ENCODE results near the gene TMPRSS6.

The TMPRSS6 gene

DNA sequence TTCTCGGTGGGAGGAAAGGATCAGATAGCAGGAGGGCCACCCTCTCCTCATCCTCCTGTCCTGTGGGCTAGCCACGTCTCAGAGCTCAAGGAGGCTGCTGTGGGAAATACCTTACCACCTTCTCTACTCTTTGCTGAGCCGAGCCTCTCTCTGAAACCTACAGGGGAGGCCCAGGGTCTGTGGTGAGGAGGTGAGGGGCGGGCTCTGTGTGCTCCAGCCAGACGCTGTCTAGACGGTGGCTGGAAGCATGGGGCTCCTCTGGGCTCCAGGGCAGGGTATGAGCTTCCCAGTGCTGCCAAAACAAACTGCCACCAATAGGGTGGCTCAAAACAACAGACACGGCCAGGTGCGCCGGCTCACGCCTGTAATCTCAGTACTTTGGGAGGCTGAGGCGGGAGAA, 5.5 kb upstream of the TMPRSS6 start:
- no peak for DNase-seq (ENCODE audit: low read depth)

GRCh38 chr22:37113757-37114156, 4.2 kb upstream of the TMPRSS6 start:
- no peak for DNase-seq (ENCODE audit: low read depth)

DNA sequence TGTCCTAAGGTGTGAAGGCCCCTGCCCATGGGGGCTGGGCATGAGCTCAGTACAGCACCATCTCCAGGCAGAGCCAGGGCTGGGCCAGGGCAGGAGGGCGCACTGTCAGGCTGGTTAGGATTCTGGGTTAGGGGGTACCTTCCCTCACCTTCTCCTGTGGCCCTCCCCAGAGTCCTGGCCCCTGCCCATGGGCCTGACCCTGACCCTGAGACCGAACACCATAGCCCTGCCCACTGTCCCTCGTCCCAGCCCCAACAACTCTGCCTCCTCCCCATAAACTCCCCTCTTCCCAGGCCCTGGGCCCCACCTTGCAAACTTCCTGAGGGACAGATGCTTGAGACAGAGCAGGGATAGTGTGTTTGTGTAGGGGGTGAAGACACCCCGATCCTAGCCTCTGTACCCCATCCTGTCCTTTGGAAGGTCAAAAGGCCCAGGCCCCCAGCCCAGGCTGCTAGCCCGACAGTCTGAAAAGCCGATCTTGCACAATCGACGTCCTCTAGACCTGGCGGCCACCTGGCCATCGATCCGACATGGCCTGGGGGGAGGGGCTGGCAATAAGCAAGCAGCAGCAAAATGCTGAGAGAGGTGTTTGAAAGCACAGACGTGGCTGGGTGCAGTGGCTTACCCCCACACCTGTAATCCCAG, 2.7 kb upstream of the TMPRSS6 start:
- no peak for DNase-seq (ENCODE audit: low read depth)

DNA sequence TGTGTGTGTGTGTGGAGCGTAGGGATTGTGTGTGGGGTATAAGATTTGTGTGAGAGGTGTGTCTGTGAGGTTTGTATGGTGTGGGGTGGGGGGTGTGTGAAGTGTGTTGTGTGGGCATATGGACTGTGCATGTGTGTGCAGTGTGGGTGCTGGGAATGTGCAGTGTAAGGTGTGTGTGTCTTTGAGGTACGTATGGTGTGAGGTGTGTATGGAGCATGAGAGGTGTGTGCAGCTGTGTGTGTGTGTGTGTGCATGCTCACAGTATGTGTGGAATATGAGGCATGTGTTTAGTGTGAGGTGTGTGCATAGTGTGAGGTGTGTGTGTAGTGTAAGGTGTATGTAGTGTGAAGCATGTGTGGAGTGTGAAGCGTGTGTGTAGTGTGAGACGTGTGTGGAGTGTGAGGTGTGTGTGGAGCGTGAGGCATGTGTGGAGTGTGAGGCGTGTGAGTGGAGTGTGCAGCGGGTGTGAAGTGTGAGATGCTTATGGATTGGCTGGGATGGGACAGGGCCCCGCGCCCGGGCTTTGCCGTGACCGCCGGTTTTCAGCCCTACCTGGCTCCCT, 1.7 kb upstream of the TMPRSS6 start:
- no peak for DNase-seq (ENCODE audit: low read depth)

GRCh38 chr22:37107816-37108621, 1.5 kb downstream of the TMPRSS6 start:
- DNase-seq (ENCODE audit: low read depth), result no peak

DNA sequence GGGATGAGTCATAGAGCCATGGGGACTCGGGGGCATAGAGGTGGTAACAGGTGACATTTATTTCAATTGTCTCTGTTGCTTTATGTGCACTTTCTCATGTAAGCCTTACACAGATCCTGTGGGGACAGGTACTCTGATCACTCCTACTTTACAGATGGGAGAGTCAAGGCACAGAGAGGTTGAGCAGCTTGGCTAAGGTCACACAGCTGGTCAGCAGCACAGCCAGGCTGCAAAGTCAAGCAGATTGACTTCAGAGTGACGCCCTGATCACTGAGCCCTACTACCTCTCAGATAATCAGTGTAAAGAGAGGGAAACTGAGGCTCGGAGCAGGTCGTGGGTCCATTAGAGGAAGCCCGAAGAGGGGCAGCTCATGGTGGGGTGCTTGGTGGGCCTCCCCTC, 3.5 kb downstream of the TMPRSS6 start:
- DNase-seq (ENCODE audit: low read depth), result no peak

- no peak for DNase-seq (ENCODE audit: low read depth)
These were observed 4.4 kb downstream of the TMPRSS6 start for GRCh38 chr22:37105154-37105553.

- DNase-seq (ENCODE audit: low read depth), result no peak
These were observed 5.7 kb downstream of the TMPRSS6 start for GRCh38 chr22:37103656-37104452.

DNA sequence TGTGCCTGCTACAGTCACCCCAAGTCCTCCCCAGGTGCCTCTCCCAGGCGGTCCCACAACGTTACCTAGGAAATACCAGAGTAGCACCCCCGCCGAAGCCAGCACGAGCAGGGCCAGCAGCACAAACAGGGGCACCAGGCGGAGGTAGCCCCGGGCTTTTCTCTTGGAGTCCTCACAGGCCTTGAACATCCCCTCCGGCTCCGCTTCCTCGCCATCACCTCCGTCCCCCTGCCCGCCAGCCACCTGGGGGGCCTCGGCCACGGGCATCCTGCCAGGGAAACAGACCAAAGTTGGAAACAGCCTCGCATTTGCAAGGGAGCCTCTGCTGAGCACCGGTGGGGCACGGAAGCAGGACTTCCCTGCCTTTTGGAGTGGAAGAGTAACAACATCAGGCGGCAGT, 6.4 kb downstream of the TMPRSS6 start:
- DNase-seq (ENCODE audit: low read depth), result no peak

DNA sequence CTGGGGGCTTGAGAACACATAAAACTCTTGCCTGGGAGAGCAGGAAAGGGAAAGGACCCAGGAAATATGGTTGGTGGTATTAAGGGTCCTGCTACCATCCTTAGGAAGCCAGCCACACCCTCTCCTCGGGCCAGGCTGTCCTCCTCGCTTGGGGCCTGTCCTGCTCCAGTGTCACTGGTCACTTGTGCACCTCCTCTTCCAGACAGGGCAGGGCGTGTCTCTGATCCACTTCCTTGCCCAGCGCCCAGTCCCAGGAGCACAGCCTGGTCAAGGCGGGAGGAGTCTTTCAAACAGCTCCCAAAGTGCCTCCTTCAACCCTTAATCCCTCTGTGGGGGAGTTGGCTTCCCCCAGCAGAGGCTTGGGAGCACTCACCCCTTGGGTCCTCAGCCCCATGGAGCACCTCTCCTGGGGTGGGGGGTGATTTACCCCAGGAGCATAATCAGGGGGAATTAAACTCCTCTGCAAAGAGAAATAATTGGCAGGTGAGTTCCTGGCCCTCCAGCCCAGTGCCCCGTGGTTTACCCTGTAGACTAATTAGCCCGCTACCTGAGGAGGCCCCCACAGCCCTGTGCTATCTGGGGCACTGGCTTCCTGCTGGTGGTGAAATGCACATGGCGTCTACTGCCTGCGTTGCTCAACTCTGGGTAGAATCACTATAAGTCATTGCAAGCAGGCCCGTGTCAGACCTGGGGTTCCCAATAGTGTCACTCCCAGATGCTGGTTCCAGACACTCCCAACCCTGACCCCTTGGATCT, 8.0 kb downstream of the TMPRSS6 start:
- no peak for DNase-seq (ENCODE audit: low read depth)

GRCh38 chr22:37100589-37101127, 8.9 kb downstream of the TMPRSS6 start:
- DNase-seq (ENCODE audit: low read depth), result no peak

GRCh38 chr22:37098976-37099591, 10.4 kb downstream of the TMPRSS6 start:
- no peak for DNase-seq (ENCODE audit: low read depth)

- no peak for DNase-seq (ENCODE audit: low read depth)
These were observed 12.2 kb downstream of the TMPRSS6 start for GRCh38 chr22:37097346-37097745.

DNA sequence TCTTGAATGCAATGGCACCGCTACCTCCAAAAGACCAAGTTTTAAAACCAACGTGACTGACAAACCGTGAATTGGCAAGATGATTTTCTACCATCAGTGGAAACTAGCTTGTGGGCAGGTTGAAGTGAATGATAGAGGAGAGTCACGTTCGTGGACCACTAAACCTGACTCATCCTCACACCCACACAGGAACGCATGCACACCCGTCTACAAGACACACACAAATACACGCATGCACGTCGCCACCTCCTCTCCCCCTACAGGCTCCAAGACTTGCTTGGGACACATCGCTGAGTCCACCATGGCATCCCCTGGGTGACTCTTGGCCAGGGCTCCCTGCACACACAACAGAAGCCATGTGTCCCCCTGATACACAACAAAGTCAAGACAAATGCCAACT, 14.4 kb downstream of the TMPRSS6 start:
- no peak for DNase-seq (ENCODE audit: low read depth)

- DNase-seq (ENCODE audit: low read depth), result no peak
These were observed 15.3 kb downstream of the TMPRSS6 start for GRCh38 chr22:37094239-37094638.

DNA sequence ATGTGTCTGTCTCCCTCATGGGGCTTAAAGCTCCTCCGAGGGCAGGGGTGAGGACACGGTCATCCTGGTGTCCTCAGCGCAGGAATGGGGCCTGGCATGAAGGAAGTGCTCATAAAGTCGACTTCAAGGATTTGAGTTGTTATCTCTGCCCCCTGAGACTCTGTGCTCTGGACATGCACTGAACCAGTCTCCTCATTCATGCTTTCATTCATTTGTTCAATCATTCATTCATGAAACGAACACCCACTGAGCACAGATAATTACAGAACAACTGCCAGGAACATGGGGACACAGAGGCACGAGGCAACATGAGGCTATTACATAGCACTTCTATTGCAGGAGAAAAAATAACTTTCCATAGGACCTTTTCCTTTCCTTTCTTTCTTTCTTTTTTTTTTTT, 16.5 kb downstream of the TMPRSS6 start:
- DNase-seq (ENCODE audit: low read depth), result no peak

DNA sequence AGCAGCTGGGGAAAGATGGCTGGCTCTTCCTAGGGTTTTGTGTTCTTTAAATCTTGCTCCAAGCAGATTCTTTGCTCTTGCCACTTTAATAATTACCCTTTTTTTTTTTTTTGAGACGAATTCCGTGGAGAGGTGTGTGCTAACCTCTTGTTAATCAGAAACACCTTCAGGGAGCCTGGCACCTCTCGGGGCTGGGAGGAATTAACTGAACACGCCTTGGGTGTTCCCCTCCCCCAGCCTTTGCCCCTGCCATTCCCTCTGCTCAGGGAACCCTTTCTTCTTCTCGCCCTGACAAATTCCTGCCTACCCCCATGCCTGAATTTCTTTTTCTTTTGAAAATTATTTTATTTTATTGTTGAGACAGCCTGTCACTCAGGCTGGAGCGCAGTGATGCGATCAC, 17.5 kb downstream of the TMPRSS6 start:
- no peak for DNase-seq (ENCODE audit: low read depth)

- no peak for DNase-seq (ENCODE audit: low read depth)
These were observed 18.4 kb downstream of the TMPRSS6 start for GRCh38 chr22:37090920-37091695.

DNA sequence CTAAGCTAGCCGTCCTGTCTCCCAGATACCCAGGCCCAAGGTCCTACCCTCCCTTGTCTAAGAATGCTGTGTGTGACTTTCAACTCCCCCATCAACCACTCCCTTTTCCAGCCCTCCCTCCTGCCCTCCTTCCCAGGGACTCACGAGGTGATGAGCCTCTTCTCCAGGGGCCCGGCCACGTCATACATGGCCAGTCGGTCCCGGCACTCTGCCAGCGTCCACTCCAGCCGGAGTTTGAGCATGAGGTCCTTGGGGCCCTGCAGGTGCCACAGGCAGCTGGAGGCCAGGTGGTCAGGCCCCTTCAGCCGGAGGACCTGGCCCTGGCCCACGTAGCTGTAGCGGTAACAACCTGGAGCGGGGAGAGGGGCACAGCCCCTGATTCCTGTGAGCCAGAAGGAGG, 20.1 kb downstream of the TMPRSS6 start:
- no peak for DNase-seq (ENCODE audit: low read depth)

DNA sequence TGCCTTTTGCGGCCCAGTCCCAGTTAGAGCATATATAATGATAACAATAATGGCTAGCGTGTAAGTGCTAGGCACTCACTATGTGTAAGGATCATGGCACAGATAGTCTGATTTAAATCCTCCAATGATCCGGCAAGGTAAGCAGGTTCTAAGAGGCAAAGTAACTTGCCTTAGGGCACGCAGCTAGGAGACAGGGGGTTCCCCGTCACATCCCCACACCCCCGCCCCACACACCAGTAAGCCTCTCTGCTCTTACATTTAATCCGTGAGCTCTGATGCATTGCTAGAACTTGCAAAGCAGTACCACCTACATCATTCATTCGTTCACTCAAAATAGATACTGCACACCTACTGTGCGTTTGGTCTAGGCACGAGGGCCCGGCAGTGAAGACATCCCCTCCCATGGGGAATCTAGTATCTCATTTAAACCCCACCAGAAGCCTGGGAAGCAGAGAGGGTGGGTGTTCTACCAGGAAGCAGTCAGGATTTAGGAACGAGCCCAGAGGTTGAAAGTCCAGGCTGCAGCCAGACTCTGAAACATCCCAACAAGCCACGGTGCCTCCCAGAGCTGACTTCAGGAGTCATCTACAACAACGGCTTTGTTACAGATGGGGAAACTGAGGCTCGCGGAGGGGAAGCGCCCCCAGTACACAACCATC, 20.6 kb downstream of the TMPRSS6 start:
- DNase-seq (ENCODE audit: low read depth), result no peak

Measured in activated T-cell treated with anti-CD3 and anti-CD28 coated beads for 1 hour (primary cell).